GM18505 (cell line): ENCODE measurements around the gene KRTAP29-1.
"Not testable (repeated sequence)": the region's sequence is repeated elsewhere in the genome, so short reads cannot be mapped to it uniquely, and the experiment has no call there.

Experiments used
- ATAC-seq: cut with Tn5 transposase; IDR thresholded peaks from one replicate; pipeline ENCODE4 v1.9.1; 2021; ENCODE audit not compliant: unreplicated experiment
- POLR2A ChIP-seq: IDR thresholded peaks from 4 replicates; pipeline ENCODE4 v1.6.1; 2011; ENCODE audit warnings: borderline replicate concordance; ENCODE audit not compliant: insufficient read depth, insufficient read length; ENCODE audit errors: extremely low read depth

KRTAP29-1 gene

GRCh38 chr17:41263212-41263611, 39.4 kb downstream of the KRTAP29-1 start:
- ATAC-seq, result no peak

GRCh38 chr17:41258406-41258805, 44.2 kb downstream of the KRTAP29-1 start:
- no peak for ATAC-seq
- no peak for TF ChIP-seq POLR2A

More at GRCh38 chr17:41263212-41263611, 39.4 kb downstream of the KRTAP29-1 start:
- no peak for TF ChIP-seq POLR2A

- ATAC-seq, result no peak
- TF ChIP-seq POLR2A, result no peak
These were observed 46.4 kb downstream of the KRTAP29-1 start for GRCh38 chr17:41256291-41256685.

DNA sequence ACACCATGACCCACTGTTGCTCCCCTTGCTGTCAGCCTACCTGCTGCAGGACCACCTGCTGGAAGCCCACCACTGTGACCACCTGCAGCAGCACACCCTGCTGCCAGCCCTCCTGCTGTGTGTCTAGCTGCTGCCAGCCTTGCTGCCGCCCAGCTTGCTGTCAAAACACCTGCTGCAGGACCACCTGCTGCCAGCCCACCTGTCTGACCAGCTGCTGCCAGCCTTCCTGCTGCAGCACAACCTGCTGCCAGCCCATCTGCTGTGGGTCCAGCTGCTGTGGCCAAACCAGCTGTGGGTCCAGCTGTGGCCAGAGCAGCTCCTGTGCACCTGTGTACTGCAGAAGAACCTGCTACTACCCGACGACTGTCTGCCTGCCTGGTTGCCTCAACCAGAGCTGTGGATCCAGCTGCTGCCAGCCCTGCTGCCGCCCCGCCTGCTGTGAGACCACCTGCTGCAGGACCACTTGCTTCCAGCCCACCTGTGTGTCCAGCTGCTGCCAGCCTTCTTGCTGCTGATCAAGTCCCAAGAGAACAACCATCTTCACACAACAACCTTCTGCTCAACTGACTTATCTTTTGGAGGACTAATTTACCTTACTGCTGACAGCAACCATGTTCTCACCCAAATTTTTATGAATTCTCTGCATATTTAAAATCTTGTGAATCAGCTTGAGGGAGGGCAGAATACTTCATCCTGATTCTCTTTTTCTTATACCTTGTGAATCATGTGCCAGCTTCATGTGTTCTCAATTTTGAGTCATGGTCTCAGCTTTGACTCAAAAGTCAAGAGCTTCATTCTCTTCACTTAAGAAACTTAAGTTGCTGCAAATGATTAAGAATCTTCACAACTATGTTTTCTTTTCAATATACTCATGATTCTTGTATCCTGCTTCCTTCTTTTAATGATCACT, 47.0 kb downstream of the KRTAP29-1 start, which contains the start of gene KRTAP9-9:
TSS of gene KRTAP9-9 (plus strand) at position 4 of the 910 bp plus-strand sequence.
- ATAC-seq, result not testable (repeated sequence)

DNA sequence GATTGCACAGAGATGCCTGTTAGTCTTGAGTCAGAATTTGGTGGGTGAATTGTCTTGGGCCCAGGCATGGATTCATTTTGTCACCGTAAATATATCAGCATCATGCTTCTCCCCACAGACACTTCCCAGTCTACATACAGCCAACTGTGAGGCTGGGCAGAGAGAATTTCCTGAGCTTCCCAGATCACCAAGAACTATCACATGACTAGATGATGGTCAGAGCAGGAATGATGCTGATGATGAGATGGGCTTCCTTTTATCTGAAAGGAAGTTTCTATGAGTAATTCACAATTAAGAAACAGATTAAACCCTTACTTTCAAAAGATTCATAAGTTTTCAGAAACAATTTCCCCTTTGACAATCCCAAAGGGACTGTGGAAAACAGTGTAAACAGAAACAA, 47.8 kb downstream of the KRTAP29-1 start:
- no peak for ATAC-seq
- no peak for TF ChIP-seq POLR2A
